Ammon's horn (tissue), 1 donor: ENCODE measurements around the gene SPATS2L.

Experiments
- DNase-seq: peaks from one replicate; pipeline ENCODE4 v3.0.0-alpha.2; 2016; ENCODE audit warnings: low spot score

Gene SPATS2L

DNA sequence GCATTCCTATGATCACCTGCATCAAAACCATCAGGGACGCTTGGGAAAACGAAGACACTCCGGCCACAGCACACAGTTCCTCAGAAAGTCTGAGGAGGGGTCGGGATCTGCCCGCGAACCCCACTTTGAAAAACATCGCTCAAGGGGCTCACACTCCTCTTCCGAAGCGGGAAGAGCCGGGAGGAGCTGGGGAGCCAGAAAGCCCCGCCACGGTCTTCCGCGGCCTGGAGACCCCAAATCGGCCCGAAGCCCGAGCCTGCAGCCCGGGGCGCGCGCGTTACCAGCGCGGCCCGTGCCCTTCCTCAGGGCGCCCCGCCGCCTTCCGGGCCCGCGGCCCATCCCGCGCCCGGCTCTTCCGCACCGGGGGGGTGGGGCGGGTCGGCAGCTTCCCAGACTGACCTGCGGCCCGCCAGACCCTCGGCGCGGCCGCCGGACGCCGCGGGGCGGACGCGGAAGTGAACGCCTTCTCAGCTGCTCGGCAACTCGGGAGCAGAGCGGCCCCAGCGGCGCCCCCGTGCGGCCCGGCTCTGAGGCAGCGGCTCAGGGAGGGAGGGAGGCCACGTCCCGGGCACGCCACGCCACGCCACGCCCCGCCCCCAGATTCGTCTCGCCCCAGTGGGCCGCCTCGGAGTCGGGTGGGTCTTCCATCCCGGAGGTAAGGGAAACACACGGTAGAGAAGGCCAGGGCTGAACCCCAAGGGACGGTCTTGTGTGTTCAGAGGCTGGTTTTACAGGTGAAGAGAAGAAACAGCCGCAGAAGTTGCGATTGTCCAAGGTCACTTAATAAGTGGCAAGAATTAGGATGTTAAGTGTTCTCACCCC is 203.3 kb downstream of the SPATS2L start, which contains the start of gene KCTD18:
Gene KCTD18, minus strand, starts transcription at position 457 of the 822 bp plus-strand sequence. CDS start 3,052 bp downstream, outside the sequence.
- peak; percentile 94 for DNase-seq

DNA sequence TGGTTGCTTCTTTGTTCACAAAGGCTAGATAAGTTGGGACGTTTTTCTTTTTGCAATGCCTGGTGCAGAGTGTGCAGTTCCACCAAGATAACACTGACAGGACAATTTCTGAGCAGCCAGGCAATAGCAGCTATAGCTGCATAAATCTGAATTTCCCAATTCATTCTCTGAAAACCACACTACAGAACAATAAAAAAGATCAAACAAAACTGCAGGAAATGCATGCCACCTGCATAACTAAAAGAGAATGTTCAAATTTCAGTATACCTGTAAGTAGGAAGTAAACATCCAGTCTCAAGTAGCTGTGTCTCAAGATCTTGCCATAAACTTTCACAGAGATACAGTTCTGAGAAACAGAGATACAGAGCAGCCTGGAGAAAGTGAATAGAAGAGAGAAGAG is 208.7 kb downstream of the SPATS2L start:
- DNase-seq = no peak

DNA sequence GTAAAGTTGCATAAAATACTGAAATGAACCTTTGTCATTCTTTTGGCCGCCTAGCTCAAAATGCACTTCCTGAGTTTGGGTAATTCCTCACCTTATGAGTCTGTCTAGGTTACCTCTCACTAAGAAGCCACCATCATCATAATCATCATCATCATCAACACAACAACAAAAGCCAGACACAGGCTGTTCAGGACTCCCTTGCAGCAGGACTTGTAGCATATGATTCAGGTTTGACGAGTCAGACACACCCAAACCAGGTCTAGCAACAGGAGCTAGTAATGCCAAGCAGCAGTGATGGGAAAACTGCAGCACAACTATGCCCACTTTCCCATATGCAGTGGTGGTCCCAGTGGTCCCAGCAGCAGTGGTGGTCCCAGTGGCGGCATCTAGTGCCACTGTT is 216.7 kb downstream of the SPATS2L start:
- DNase-seq = no peak

DNA sequence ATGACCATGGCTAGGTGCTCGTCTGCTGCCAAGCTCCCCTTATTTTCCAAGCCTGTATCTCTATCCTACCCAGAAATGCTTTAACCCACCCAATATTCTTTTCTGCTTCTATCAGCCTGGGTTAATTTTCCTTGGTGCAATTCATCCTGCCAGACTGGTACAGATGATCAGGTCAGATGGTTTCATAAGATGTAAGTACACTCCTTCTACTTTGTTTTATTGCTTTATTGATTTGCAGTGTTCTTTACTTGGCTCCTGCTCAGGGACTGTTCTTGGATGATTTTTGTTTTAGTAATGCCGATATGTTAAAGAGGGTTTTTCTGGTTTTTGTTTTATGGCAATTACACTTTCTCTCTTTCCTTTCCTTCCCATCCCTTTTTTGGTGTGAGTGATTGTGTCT is 217.1 kb downstream of the SPATS2L start:
- DNase-seq = no peak

DNA sequence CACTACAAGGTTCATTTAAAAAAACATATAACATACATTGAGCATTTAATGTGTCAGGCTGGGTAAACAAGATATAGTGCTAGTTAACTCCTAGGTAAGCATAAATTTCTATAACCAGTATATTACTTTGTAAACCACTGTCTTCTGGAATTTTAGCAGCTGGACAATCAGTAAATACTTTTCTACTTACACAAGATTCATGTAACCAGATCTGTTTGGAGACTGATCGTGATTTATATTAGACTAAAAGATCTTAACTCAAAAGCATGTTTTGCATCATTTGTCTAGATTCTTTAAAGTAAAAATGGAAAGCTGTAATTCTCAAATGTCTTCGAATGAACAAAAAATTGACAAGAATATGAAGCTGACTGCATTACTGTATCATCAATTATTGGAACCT is 218.6 kb downstream of the SPATS2L start:
- no peak for DNase-seq

DNA sequence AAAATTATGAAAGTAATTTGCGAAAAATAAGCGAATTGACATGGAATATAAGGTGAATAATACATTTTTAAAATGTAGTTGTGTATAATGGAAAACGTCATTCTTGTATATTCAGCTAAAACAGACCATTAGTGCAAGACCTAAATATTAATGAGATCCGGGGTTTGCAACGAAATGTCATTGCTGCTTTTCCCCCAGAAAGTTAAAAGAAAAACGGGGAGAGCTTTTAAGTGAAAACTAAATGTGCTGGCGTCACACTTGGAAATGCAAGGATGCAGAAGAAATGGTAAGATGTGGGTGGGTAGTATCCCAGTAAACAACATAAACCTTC is 219.0 kb downstream of the SPATS2L start:
- DNase-seq = no peak

DNA sequence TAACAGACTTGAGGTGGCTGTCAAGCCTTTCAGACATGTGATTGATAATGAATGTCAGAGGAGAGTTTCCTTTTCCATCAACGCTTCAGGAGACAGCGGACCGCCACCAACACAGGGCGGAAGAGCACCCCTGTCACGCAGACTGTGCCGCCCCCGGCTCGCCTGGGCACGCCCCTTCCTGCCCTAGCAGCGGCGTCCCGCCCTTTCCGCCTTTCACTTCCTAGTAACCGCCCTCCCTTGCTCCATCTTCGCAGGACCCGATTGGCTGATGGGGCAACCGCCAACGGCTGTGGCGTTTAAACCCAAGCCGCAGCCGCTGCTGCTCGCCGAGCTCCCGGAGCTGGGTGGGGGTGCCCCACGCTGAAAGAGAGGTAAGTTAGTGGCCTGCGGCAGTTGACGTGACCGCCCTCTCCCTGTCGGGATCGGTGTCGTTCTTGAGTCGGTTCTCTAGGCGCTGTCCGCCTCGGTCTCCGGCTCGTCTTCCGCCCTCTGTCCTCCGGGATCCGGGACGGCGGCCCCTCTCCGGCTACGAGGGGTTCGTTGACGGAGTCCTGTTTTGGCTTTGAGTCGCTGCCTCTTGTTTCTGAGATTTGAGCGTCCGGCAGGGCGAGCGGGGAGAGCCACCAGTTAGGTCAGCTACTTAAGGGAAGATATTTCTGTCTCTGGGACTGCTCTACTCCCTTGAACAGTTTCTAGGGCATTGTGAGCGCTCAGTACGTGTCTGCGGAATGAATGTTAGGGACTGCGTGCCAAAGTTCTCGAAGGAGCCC is 219.6 kb downstream of the SPATS2L start, which contains the start of gene SGO2:
Gene SGO2, plus strand, starts transcription at position 326 of the 770 bp plus-strand sequence. CDS start 6,769 bp downstream, outside the sequence.
- peak; percentile 99 for DNase-seq

DNA sequence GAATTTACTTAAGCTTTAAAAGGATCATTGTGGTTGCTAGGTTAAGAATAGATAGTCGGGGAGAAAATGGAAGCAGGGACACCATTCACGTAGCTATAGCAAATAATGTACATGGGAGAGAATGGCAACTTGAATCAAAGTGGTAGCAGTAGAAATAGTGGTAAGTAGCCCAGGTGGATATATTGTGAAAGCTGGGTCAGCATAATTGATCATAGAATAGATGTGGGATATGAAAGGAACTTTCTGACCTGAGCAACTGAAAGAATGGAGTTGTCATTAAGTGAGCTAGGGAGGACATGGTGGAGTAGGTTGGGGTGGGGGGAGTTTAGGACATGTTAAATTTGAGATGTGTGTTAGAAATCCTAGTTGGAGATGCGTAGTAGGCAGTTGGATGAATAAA is 221.7 kb downstream of the SPATS2L start:
- no peak for DNase-seq
